IPS-NIHi7 (cell line): ENCODE data around the gene LMX1B.
"Not testable (repeated sequence)": the region's sequence is repeated elsewhere in the genome, so short reads cannot be mapped to it uniquely, and the experiment has no call there.

Experiments
- DNase-seq: peaks from one replicate; pipeline ENCODE4 v3.0.0; 2012; ENCODE audit warnings: mixed read lengths; ENCODE audit errors: extremely low spot score

Gene LMX1B

GRCh38 chr9:126708178-126708577, 94.5 kb downstream of the LMX1B start:
- peak; percentile 4 for DNase-seq

GRCh38 chr9:126709241-126709640, 95.5 kb downstream of the LMX1B start:
- no peak for DNase-seq

GRCh38 chr9:126715382-126715781, 101.7 kb downstream of the LMX1B start:
- no peak for DNase-seq

- not testable (repeated sequence) for DNase-seq
These were observed 103.7 kb downstream of the LMX1B start for GRCh38 chr9:126717441-126717840.

GRCh38 chr9:126719618-126720031, 105.9 kb downstream of the LMX1B start:
- DNase-seq, result peak; percentile 82

- DNase-seq, result no peak
These were observed 106.3 kb downstream of the LMX1B start for GRCh38 chr9:126720036-126720435.

GRCh38 chr9:126720661-126721563, 107.2 kb downstream of the LMX1B start:
- no peak for DNase-seq

- DNase-seq, result no peak
These were observed 107.8 kb downstream of the LMX1B start for GRCh38 chr9:126721564-126721981.

- DNase-seq, result peak; percentile 83
These were observed 108.7 kb downstream of the LMX1B start for GRCh38 chr9:126722252-126722921.

- no peak for DNase-seq
These were observed 109.4 kb downstream of the LMX1B start for GRCh38 chr9:126722922-126723806.

- no peak for DNase-seq
These were observed 110.1 kb downstream of the LMX1B start for GRCh38 chr9:126723807-126724172.

GRCh38 chr9:126724226-126724625, 110.5 kb downstream of the LMX1B start:
- DNase-seq, result no peak

GRCh38 chr9:126725485-126725884, 111.8 kb downstream of the LMX1B start:
- DNase-seq, result not testable (repeated sequence)

- not testable (repeated sequence) for DNase-seq
These were observed 114.5 kb downstream of the LMX1B start for GRCh38 chr9:126728210-126728609.

- DNase-seq, result not testable (repeated sequence)
These were observed 116.9 kb downstream of the LMX1B start for GRCh38 chr9:126730592-126730991.

- DNase-seq, result no peak
These were observed 119.3 kb downstream of the LMX1B start for GRCh38 chr9:126733005-126733404.

GRCh38 chr9:126734877-126735276, 121.1 kb downstream of the LMX1B start:
- no peak for DNase-seq

GRCh38 chr9:126735482-126735881, 121.8 kb downstream of the LMX1B start:
- DNase-seq, result no peak

GRCh38 chr9:126738553-126738952, 124.8 kb downstream of the LMX1B start:
- DNase-seq, result no peak

GRCh38 chr9:126743041-126743440, 129.3 kb downstream of the LMX1B start:
- no peak for DNase-seq

- no peak for DNase-seq
These were observed 132.1 kb downstream of the LMX1B start for GRCh38 chr9:126745574-126746411.
